Activated B cell treated with CpG ODN at 0.5 μM for 24 hours (primary cell): ENCODE measurements around the gene COLEC12. TPM values are rescaled to one million over a fixed set of nuclear protein-coding genes. Genes with fewer than 3 reads are reported as not detected.

Experiments used
- ATAC-seq: fragments of 200-7000 bp; cut with Tn5 transposase; one replicate; pipeline ENCODE4 v1.10.0; 2021; ENCODE audit warnings: low read depth, mild to moderate bottlenecking, moderate library complexity
- CTCF ChIA-PET: fragments of 350-600 bp; sonication (Branson Sonifier 250); formaldehyde crosslinking; loops from one replicate; lab custom pipeline; 2021; ENCODE audit warnings: antibody characterized with exemption; lab: Charles Lee
- POLR2A ChIA-PET: fragments of 350-600 bp; sonication (Branson Sonifier 250); formaldehyde crosslinking; loops from one replicate; lab custom pipeline; 2021; ENCODE audit warnings: antibody characterized with exemption; lab: Charles Lee
- DNase-seq: peaks from one replicate; pipeline ENCODE4 v3.0.0; 2022
- H3K27ac Mint-ChIP-seq: one replicate; pipeline ENCODE4 v1.8.0; 2020; ENCODE audit warnings: mixed read lengths
- H3K27me3 Mint-ChIP-seq: one replicate; pipeline ENCODE4 v1.8.0; 2021; ENCODE audit warnings: mixed read lengths
- H3K36me3 Mint-ChIP-seq: one replicate; pipeline ENCODE4 v1.8.0; 2021; ENCODE audit warnings: low read depth, mixed read lengths
- H3K4me1 Mint-ChIP-seq: one replicate; pipeline ENCODE4 v1.8.0; 2021; ENCODE audit warnings: mixed read lengths
- H3K4me3 Mint-ChIP-seq: one replicate; pipeline ENCODE4 v1.8.0; 2020; ENCODE audit warnings: mild to moderate bottlenecking, mixed read lengths
- H3K9me3 Mint-ChIP-seq: one replicate; pipeline ENCODE4 v1.8.0; 2020; ENCODE audit warnings: mixed read lengths
- intact Hi-C: fragments of 100-400 bp; cut with micrococcal nuclease; formaldehyde crosslinking; loops from one replicate; pipeline ENCODE4 v1.15.1; 2024
- total RNA-seq: library from RNA; stranded (reverse); gene quantifications from 2 replicates; pipeline ENCODE4 v1.2.3, GENCODE V29; 2022
- TF ChIP-seq, protein P1 (sequence below): fragments of 200-600 bp; IDR thresholded peaks from one replicate; pipeline ENCODE4 v1.8.0; 2022; ENCODE audit warnings: antibody characterized with exemption, mild to moderate bottlenecking

Gene COLEC12
- total RNA-seq, 1 donor from 2014 or later = not detected

DNA sequence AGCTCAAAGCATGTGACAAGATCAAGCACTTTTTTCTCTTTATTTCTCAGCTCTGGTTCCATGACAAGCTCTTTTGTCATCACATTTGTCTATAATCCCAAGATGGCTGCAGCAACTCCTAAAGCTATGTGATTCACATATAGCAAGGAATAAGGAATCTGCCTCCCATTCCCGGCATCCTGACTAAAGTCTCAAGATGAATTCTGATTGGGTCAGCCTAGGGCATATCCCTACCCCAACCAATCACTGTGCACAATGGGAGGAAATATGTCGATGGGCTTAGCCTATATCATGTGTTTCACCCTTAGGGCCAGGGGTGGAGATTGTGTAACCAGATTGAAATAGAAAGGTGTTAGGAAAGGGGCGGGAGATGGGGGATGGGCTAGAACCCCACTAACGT lies 23.1 kb upstream of the COLEC12 start:
- intact Hi-C loops = no loop called here
- POLR2A ChIA-PET = no interaction called here
- Mint-ChIP-seq H3K4me1 (no peaks in the 10 kb centered on the region), H3K4me3 (no peak overlapping the region), H3K27me3 (peaks cover 4% of the 10 kb centered on the region), H3K36me3 (no peaks in the 10 kb centered on the region), H3K9me3 (no peaks in the 10 kb centered on the region), H3K27ac (no peak overlapping the region)
- CTCF ChIA-PET = no interaction called here
- DNase-seq (no peak), ATAC-seq (no peak)
- TF ChIP-seq, protein P1, sequence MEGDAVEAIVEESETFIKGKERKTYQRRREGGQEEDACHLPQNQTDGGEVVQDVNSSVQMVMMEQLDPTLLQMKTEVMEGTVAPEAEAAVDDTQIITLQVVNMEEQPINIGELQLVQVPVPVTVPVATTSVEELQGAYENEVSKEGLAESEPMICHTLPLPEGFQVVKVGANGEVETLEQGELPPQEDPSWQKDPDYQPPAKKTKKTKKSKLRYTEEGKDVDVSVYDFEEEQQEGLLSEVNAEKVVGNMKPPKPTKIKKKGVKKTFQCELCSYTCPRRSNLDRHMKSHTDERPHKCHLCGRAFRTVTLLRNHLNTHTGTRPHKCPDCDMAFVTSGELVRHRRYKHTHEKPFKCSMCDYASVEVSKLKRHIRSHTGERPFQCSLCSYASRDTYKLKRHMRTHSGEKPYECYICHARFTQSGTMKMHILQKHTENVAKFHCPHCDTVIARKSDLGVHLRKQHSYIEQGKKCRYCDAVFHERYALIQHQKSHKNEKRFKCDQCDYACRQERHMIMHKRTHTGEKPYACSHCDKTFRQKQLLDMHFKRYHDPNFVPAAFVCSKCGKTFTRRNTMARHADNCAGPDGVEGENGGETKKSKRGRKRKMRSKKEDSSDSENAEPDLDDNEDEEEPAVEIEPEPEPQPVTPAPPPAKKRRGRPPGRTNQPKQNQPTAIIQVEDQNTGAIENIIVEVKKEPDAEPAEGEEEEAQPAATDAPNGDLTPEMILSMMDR = no peak

DNA sequence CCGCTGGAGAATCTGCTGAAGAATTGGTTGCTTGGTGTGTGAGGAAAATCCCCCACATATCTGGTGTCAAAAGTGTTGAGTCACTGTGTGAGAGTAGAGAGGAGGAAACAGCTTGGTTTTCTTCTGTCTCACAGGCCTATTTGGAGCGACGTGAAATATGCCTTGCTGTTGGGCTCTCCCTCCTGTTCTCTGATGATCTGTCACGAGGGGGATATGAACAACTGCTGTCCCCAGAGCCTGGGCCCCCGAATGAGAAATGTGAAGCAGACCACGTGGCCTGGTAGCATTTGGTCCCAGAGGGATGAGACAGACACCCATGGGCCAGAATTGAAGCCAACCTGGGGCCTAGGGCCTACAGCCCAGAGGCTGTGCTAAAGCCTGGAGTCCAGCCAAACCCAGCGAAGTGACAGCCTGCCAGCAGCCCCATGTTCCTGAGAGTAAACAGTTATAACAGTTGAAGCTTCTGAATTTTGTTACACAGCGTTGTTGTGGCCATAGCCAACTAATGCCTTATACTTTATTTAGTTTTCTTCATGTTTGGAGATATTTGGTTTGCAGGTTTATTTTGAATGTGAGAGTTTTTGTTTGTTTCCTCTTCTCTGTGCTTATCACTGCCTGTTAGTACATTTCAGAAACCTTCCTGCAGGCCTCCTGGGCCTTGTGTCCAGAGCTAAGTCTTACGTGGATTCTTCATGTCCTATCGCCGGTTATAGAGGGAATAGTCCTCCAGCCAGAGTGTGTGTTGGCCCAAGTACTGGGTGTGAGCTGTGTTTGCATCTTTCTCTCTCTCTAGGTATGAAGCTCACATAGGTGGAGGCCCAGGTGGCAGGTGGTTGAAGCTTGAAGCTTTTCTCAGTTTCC lies 18.7 kb upstream of the COLEC12 start:
- CTCF ChIA-PET = interaction anchor here (1.2 kb wide), 1 partner anchor 320 kb away, joined by 3 read pairs; no protein-coding TSS in a partner anchor

DNA sequence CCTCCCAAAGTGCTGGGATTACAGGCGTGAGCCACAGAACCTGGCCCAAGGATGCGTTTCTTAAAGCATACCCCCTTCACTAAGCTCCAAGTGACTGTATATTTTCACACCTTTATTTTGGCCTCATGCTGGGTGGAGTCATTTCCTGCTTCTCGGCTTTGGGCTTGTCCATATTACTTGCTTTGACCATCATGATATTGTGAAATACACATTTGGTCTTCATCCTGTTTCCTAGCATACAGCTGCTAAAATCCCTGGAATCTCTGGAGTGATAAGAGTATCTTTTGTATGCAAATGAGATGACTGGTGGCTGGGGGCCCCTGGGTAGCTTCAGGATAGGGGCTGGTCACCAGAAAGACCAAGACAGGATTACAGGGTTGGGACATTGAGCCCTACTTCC lies 17.6 kb upstream of the COLEC12 start:
- no peak for ATAC-seq
- TF ChIP-seq, protein P1 = no peak
- POLR2A ChIA-PET = no interaction called here
- H3K4me3 Mint-ChIP-seq = no peak overlapping the region
- intact Hi-C loops = no loop called here
- H3K27ac Mint-ChIP-seq = no peak overlapping the region
- H3K9me3 Mint-ChIP-seq = peaks cover 4% of the 10 kb centered on the region
- no peaks in the 10 kb centered on the region for H3K27me3 Mint-ChIP-seq
- no peaks in the 10 kb centered on the region for H3K4me1 Mint-ChIP-seq
- CTCF ChIA-PET = interaction anchor here (1.2 kb wide), 1 partner anchor 321 kb away, joined by 3 read pairs; no protein-coding TSS in a partner anchor
- no peak for DNase-seq
- H3K36me3 Mint-ChIP-seq = no peaks in the 10 kb centered on the region

More for the DNA sequence above, 18.7 kb upstream of the COLEC12 start:
- POLR2A ChIA-PET = no interaction called here
- no peak overlapping the region for H3K4me3 Mint-ChIP-seq
- H3K27ac Mint-ChIP-seq = no peak overlapping the region
- H3K27me3 Mint-ChIP-seq = no peaks in the 10 kb centered on the region
- no peaks in the 10 kb centered on the region for H3K36me3 Mint-ChIP-seq
- H3K9me3 Mint-ChIP-seq = peaks cover 3% of the 10 kb centered on the region
- TF ChIP-seq, protein P1 = no peak
- DNase-seq = no peak
- intact Hi-C loops = no loop called here
- no peaks in the 10 kb centered on the region for H3K4me1 Mint-ChIP-seq
- no peak for ATAC-seq

DNA sequence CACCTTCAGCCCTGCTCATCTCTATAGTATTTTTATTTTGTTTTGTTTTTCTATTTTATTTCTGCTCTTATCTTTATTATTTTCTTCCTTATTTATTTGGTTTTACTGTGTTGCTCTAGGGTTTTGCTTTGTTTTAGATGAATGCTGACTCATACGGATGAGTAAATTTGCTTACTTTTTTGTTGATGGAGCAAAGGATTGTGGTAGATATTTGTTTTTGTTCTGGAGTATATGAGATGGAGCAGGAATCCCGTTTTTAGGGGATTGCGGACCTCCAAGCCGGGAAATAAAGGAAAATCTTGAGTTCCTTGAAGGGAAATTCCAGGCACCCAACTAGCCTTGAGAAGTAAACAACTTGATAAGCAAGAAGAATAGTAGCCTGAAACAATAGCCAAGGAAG lies 15.3 kb upstream of the COLEC12 start:
- H3K9me3 Mint-ChIP-seq = peaks cover 4% of the 10 kb centered on the region
- no peak overlapping the region for H3K4me3 Mint-ChIP-seq
- DNase-seq = no peak
- POLR2A ChIA-PET = no interaction called here
- H3K36me3 Mint-ChIP-seq = no peaks in the 10 kb centered on the region
- no peak for ATAC-seq
- no peaks in the 10 kb centered on the region for H3K4me1 Mint-ChIP-seq
- CTCF ChIA-PET = no interaction called here
- no peaks in the 10 kb centered on the region for H3K27me3 Mint-ChIP-seq
- TF ChIP-seq, protein P1 = no peak
- intact Hi-C loops = no loop called here
- no peak overlapping the region for H3K27ac Mint-ChIP-seq

DNA sequence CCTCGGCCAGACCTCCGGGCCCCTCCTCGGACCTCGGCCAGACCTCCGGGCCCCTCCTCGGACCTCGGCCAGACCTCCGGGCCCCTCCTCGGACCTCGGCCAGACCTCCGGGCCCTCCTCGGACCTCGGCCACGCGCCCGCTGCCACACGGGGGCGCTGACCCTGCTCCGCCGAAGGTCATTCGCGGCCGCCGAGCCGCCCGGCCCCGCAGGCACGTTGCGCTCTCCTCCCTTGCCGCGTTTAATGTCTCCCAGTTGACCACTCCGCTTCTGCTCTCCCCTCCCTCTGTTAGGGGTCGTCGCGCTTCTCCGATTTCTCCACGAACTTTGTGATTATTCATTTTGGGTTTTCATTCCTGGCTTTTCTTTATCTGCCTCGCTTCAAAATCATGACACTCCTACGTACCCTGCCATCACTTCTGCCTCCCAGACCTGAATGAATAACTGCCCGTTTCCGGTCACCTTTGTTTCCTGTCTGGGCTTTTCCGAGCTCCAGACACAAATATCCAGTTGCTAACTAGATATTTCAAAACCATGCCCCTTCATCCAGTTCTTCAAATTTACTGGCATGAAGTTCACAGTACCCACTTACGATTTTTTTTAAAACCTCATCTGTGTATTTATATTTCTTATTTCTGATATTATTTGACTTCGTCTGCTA lies 14.8 kb upstream of the COLEC12 start:
- DNase-seq (no peak), ATAC-seq (no peak)
- H3K9me3 Mint-ChIP-seq = peaks cover 4% of the 10 kb centered on the region
- no peak overlapping the region for H3K4me3 Mint-ChIP-seq
- TF ChIP-seq, protein P1 = no peak
- no peaks in the 10 kb centered on the region for H3K27me3 Mint-ChIP-seq
- H3K4me1 Mint-ChIP-seq = no peaks in the 10 kb centered on the region
- ChIA-PET CTCF (no interaction called here), POLR2A (no interaction called here)
- no peaks in the 10 kb centered on the region for H3K36me3 Mint-ChIP-seq
- no peak overlapping the region for H3K27ac Mint-ChIP-seq
- intact Hi-C loops = no loop called here
